Skeletal muscle satellite cell (primary cell): ENCODE measurements around the gene FN1.

Experiments
- H3K27me3 ChIP-seq: 2 replicates; pipeline ENCODE4 v1.7.0; 2013; ENCODE audit warnings: low read length; ENCODE audit not compliant: control insufficient read depth, insufficient read depth
- H3K36me3 ChIP-seq: 2 replicates; pipeline ENCODE4 v1.7.0; 2013; ENCODE audit warnings: mild to moderate bottlenecking, control low read depth, low read length; ENCODE audit not compliant: insufficient read depth
- H3K4me1 ChIP-seq: 2 replicates; pipeline ENCODE4 v1.7.0; 2013; ENCODE audit warnings: low read length; ENCODE audit not compliant: control insufficient read depth, insufficient read depth
- H3K4me2 ChIP-seq: 2 replicates; pipeline ENCODE4 v1.7.0; 2013; ENCODE audit warnings: mild to moderate bottlenecking, low read length
- H3K4me3 ChIP-seq: 2 replicates; pipeline ENCODE4 v1.7.0; 2013; ENCODE audit warnings: low read length
- H3K9ac ChIP-seq: 2 replicates; pipeline ENCODE4 v1.7.0; 2013; ENCODE audit warnings: mild to moderate bottlenecking, low read depth, low read length, moderate library complexity
- H3K9me3 ChIP-seq: replicated peaks from 2 replicates; pipeline ENCODE4 v1.7.0; 2013; ENCODE audit warnings: mild to moderate bottlenecking, control low read depth, low read length

FN1 gene

GRCh38 chr2:215403441-215404347 lies 32.2 kb downstream of the FN1 start:
- H3K4me2 ChIP-seq, result no peak overlapping the region
- H3K4me1 ChIP-seq, result peaks cover 45% of the 10 kb centered on the region
- no peaks in the 10 kb centered on the region for H3K9me3 ChIP-seq
- H3K4me3 ChIP-seq, result no peak overlapping the region
- H3K9ac ChIP-seq, result no peak overlapping the region
- peaks cover 92% of the 10 kb centered on the region for H3K36me3 ChIP-seq
- no peaks in the 10 kb centered on the region for H3K27me3 ChIP-seq

- Histone ChIP-seq H3K9ac (peak overlapping the region; percentile 6), H3K36me3 (peaks cover 92% of the 10 kb centered on the region), H3K4me2 (no peak overlapping the region), H3K4me1 (peaks cover 52% of the 10 kb centered on the region), H3K27me3 (no peaks in the 10 kb centered on the region), H3K4me3 (no peak overlapping the region), H3K9me3 (no peaks in the 10 kb centered on the region)
Measured at GRCh38 chr2:215401896-215402379, 33.9 kb downstream of the FN1 start.

GRCh38 chr2:215399067-215399716 lies 36.7 kb downstream of the FN1 start:
- peaks cover 50% of the 10 kb centered on the region for H3K4me1 ChIP-seq

GRCh38 chr2:215397632-215398341 lies 38.1 kb downstream of the FN1 start:
- H3K4me2 ChIP-seq, result no peak overlapping the region
- H3K4me3 ChIP-seq, result no peak overlapping the region
- no peak overlapping the region for H3K9ac ChIP-seq
- peaks cover 47% of the 10 kb centered on the region for H3K4me1 ChIP-seq
- no peaks in the 10 kb centered on the region for H3K27me3 ChIP-seq
- H3K9me3 ChIP-seq, result no peaks in the 10 kb centered on the region
- peaks cover 93% of the 10 kb centered on the region for H3K36me3 ChIP-seq

More at GRCh38 chr2:215399067-215399716, 36.7 kb downstream of the FN1 start:
- Histone ChIP-seq H3K36me3 (peaks cover 93% of the 10 kb centered on the region), H3K9ac (no peak overlapping the region), H3K4me2 (no peak overlapping the region), H3K27me3 (no peaks in the 10 kb centered on the region), H3K9me3 (no peaks in the 10 kb centered on the region), H3K4me3 (no peak overlapping the region)

GRCh38 chr2:215396595-215397313 lies 39.1 kb downstream of the FN1 start:
- H3K36me3 ChIP-seq, result peaks cover 93% of the 10 kb centered on the region
- no peaks in the 10 kb centered on the region for H3K27me3 ChIP-seq

GRCh38 chr2:215395687-215396460 lies 40.0 kb downstream of the FN1 start:
- H3K27me3 ChIP-seq, result no peaks in the 10 kb centered on the region
- no peak overlapping the region for H3K4me3 ChIP-seq
- no peaks in the 10 kb centered on the region for H3K9me3 ChIP-seq
- H3K9ac ChIP-seq, result no peak overlapping the region
- H3K36me3 ChIP-seq, result peaks cover 96% of the 10 kb centered on the region
- peaks cover 38% of the 10 kb centered on the region for H3K4me1 ChIP-seq
- H3K4me2 ChIP-seq, result no peak overlapping the region

More at GRCh38 chr2:215396595-215397313, 39.1 kb downstream of the FN1 start:
- Histone ChIP-seq H3K4me3 (no peak overlapping the region), H3K9me3 (no peaks in the 10 kb centered on the region), H3K9ac (no peak overlapping the region), H3K4me1 (peaks cover 39% of the 10 kb centered on the region), H3K4me2 (peak overlapping the region; percentile 2)

- H3K27me3 ChIP-seq, result no peaks in the 10 kb centered on the region
- H3K4me3 ChIP-seq, result no peak overlapping the region
- H3K4me2 ChIP-seq, result no peak overlapping the region
- H3K9me3 ChIP-seq, result no peaks in the 10 kb centered on the region
- H3K9ac ChIP-seq, result no peak overlapping the region
- H3K36me3 ChIP-seq, result peaks cover 100% of the 10 kb centered on the region
- peaks cover 35% of the 10 kb centered on the region for H3K4me1 ChIP-seq
Measured at GRCh38 chr2:215394102-215394805, 41.6 kb downstream of the FN1 start.

GRCh38 chr2:215392687-215393270 lies 43.1 kb downstream of the FN1 start:
- peaks cover 21% of the 10 kb centered on the region for H3K4me1 ChIP-seq
- no peaks in the 10 kb centered on the region for H3K9me3 ChIP-seq
- H3K4me2 ChIP-seq, result no peak overlapping the region
- H3K27me3 ChIP-seq, result no peaks in the 10 kb centered on the region
- H3K36me3 ChIP-seq, result peaks cover 98% of the 10 kb centered on the region
- no peak overlapping the region for H3K4me3 ChIP-seq
- no peak overlapping the region for H3K9ac ChIP-seq

GRCh38 chr2:215392164-215392563 lies 43.7 kb downstream of the FN1 start:
- no peaks in the 10 kb centered on the region for H3K27me3 ChIP-seq
- H3K9me3 ChIP-seq, result no peaks in the 10 kb centered on the region
- H3K36me3 ChIP-seq, result peaks cover 98% of the 10 kb centered on the region
- H3K9ac ChIP-seq, result no peak overlapping the region
- H3K4me2 ChIP-seq, result no peak overlapping the region
- no peak overlapping the region for H3K4me3 ChIP-seq
- peaks cover 16% of the 10 kb centered on the region for H3K4me1 ChIP-seq

- Histone ChIP-seq H3K4me2 (no peak overlapping the region), H3K9me3 (no peaks in the 10 kb centered on the region), H3K9ac (no peak overlapping the region), H3K4me3 (no peak overlapping the region), H3K36me3 (peaks cover 98% of the 10 kb centered on the region), H3K27me3 (no peaks in the 10 kb centered on the region), H3K4me1 (peaks cover 10% of the 10 kb centered on the region)
Measured at GRCh38 chr2:215391531-215391930, 44.3 kb downstream of the FN1 start.
